Choroid plexus epithelial cell (primary cell): ENCODE data around the gene CDK6.

Source experiments
- DNase-seq: peaks from one replicate; pipeline ENCODE4 v3.0.0-alpha.2; 2010; ENCODE audit warnings: low read depth
- H3K4me3 ChIP-seq: 2 replicates; pipeline ENCODE4 v1.5.1; 2011; ENCODE audit warnings: low read depth, mild to moderate bottlenecking, control low read depth, low read length, moderate library complexity
- CTCF ChIP-seq: conservative IDR thresholded peaks from 2 replicates; pipeline ENCODE4 v1.5.1; 2011; ENCODE audit warnings: low read depth, mild to moderate bottlenecking, control low read depth, inconsistent platforms, low read length, moderate library complexity

Gene CDK6

GRCh38 chr7:92740134-92740533, 96.2 kb downstream of the CDK6 start:
- no peak for DNase-seq
- H3K4me3 ChIP-seq = no peak overlapping the region
- TF ChIP-seq CTCF = no peak

- no peak for DNase-seq
- H3K4me3 ChIP-seq = no peak overlapping the region
- no peak for TF ChIP-seq CTCF
Measured at GRCh38 chr7:92739091-92739490, 97.3 kb downstream of the CDK6 start.

- DNase-seq = no peak
- TF ChIP-seq CTCF = no peak
- no peak overlapping the region for H3K4me3 ChIP-seq
Measured at GRCh38 chr7:92737706-92738105, 98.7 kb downstream of the CDK6 start.

GRCh38 chr7:92736870-92737269, 99.5 kb downstream of the CDK6 start:
- DNase-seq = no peak
- H3K4me3 ChIP-seq = no peak overlapping the region
- no peak for TF ChIP-seq CTCF

GRCh38 chr7:92735707-92736106, 100.7 kb downstream of the CDK6 start:
- no peak for DNase-seq
- no peak for TF ChIP-seq CTCF
- H3K4me3 ChIP-seq = no peak overlapping the region

- no peak for DNase-seq
- no peak for TF ChIP-seq CTCF
- no peak overlapping the region for H3K4me3 ChIP-seq
Measured at GRCh38 chr7:92732316-92733036, 103.9 kb downstream of the CDK6 start.
